ENCODE measurements around the gene PIGBOS1. TPM values are rescaled to one million over a fixed set of nuclear protein-coding genes. Genes with fewer than 3 reads are reported as not detected.

The PIGBOS1 gene
- total and polyA plus RNA-seq, 2 donors: 13.3 to 31.4 TPM

Other genes starting within 250 kb of the PIGBOS1 start
- gene RSL24D1, start 122.2 kb downstream of the PIGBOS1 start, total RNA-seq: 144 TPM
- gene RSL24D1, start 122.2 kb downstream of the PIGBOS1 start, polyA plus RNA-seq: 131 TPM
- 6.3 TPM for gene RAB27A, start 29.3 kb downstream of the PIGBOS1 start, total RNA-seq
- gene RAB27A, start 29.3 kb downstream of the PIGBOS1 start, polyA plus RNA-seq: 20.2 TPM
- 13.7 TPM for gene PIGB, start 99 bp upstream of the PIGBOS1 start, total RNA-seq
- gene PIGB, start 99 bp upstream of the PIGBOS1 start, polyA plus RNA-seq: 40.2 TPM
- gene CCPG1, start 89.2 kb upstream of the PIGBOS1 start, total RNA-seq: 12.7 TPM
- 28.9 TPM for gene CCPG1, start 89.2 kb upstream of the PIGBOS1 start, polyA plus RNA-seq
- 1.9 TPM for gene PIERCE2, start 89.4 kb upstream of the PIGBOS1 start, total RNA-seq
- 6.0 TPM for gene PIERCE2, start 89.4 kb upstream of the PIGBOS1 start, polyA plus RNA-seq
- 1.2 TPM for gene DNAAF4, start 189.1 kb upstream of the PIGBOS1 start, total RNA-seq
- 2.5 TPM for gene DNAAF4, start 189.1 kb upstream of the PIGBOS1 start, polyA plus RNA-seq